DOHH2 (cell line): ENCODE data around the gene ICOS.

Experiments
- H3F3A ChIP-seq: fragments of 200-600 bp; sonication (generic), shearing (Covaris generic); 2 replicates; pipeline ENCODE4 v1.6.0; 2016; ENCODE audit warnings: antibody characterized with exemption, mild to moderate bottlenecking; ENCODE audit not compliant: control insufficient read depth, insufficient read depth
- H3K27ac ChIP-seq: fragments of 200-600 bp; sonication (generic); 2 replicates; pipeline ENCODE4 v1.5.1; 2014; ENCODE audit warnings: low read depth, mild to moderate bottlenecking, low read length, moderate library complexity
- H3K27me3 ChIP-seq: fragments of 200-600 bp; sonication (generic); 2 replicates; pipeline ENCODE4 v1.6.1; 2014; ENCODE audit warnings: mild to moderate bottlenecking, low read length, mixed read lengths; ENCODE audit not compliant: control insufficient read depth
- H3K36me3 ChIP-seq: fragments of 200-600 bp; sonication (generic); 2 replicates; pipeline ENCODE4 v1.6.1; 2014; ENCODE audit warnings: mild to moderate bottlenecking, low read length, moderate library complexity, mixed read lengths; ENCODE audit not compliant: control insufficient read depth
- H3K4me1 ChIP-seq: fragments of 200-600 bp; sonication (generic); 2 replicates; pipeline ENCODE4 v1.6.1; 2014; ENCODE audit warnings: mild to moderate bottlenecking, low read length, mixed read lengths; ENCODE audit not compliant: control insufficient read depth
- H3K4me2 ChIP-seq: fragments of 200-600 bp; sonication (generic); 2 replicates; pipeline ENCODE4 v1.6.0; 2014; ENCODE audit warnings: mild to moderate bottlenecking, low read length, moderate library complexity
- H3K4me3 ChIP-seq: fragments of 200-600 bp; sonication (generic); 2 replicates; pipeline ENCODE4 v1.5.1; 2014; ENCODE audit warnings: mild to moderate bottlenecking, low read length, mixed read lengths
- H3K79me2 ChIP-seq: fragments of 200-600 bp; sonication (generic); 2 replicates; pipeline ENCODE4 v1.6.1; 2014; ENCODE audit warnings: mild to moderate bottlenecking, low read length, mixed read lengths; ENCODE audit not compliant: control insufficient read depth
- H3K9me2 ChIP-seq: fragments of 200-600 bp; sonication (generic); replicated peaks from 2 replicates; pipeline ENCODE4 v1.6.1; 2014; ENCODE audit warnings: mild to moderate bottlenecking, low read length, mixed read lengths; ENCODE audit not compliant: control insufficient read depth
- H3K9me3 ChIP-seq: fragments of 200-600 bp; sonication (generic); 2 replicates; pipeline ENCODE4 v1.6.1; 2014; ENCODE audit warnings: antibody characterized with exemption, low read length, mixed read lengths; ENCODE audit not compliant: control insufficient read depth, insufficient read depth
- H4K20me1 ChIP-seq: fragments of 200-600 bp; sonication (generic); 2 replicates; pipeline ENCODE4 v1.6.0; 2014; ENCODE audit warnings: low read depth, mild to moderate bottlenecking, antibody characterized with exemption, low read length, moderate library complexity; ENCODE audit not compliant: control insufficient read depth, insufficient read depth
- CTCF ChIP-seq: fragments of 200-600 bp; sonication (generic); IDR thresholded peaks from one replicate; pipeline ENCODE4 v1.5.1; 2014; ENCODE audit warnings: antibody characterized with exemption, mild to moderate bottlenecking, low read depth, low read length; ENCODE audit not compliant: poor library complexity, severe bottlenecking
- EZH2phosphoT487 ChIP-seq: fragments of 200-600 bp; sonication (generic); IDR thresholded peaks from 2 replicates; pipeline ENCODE4 v1.6.1; 2017; ENCODE audit warnings: borderline replicate concordance, mild to moderate bottlenecking, antibody characterized with exemption, low read length, moderate library complexity, mixed read lengths

The ICOS gene

GRCh38 chr2:203918264-203918663 lies 18.3 kb upstream of the ICOS start:
- Histone ChIP-seq H3K79me2 (no peaks in the 10 kb centered on the region), H3K4me1 (no peaks in the 10 kb centered on the region), H3K27ac (no peak overlapping the region), H3K9me3 (no peaks in the 10 kb centered on the region), H3K4me2 (no peak overlapping the region), H3K36me3 (no peaks in the 10 kb centered on the region), H4K20me1 (no peaks in the 10 kb centered on the region), H3K9me2 (no peaks in the 10 kb centered on the region), H3F3A (no peaks in the 10 kb centered on the region), H3K4me3 (no peak overlapping the region), H3K27me3 (peaks cover 5% of the 10 kb centered on the region; the same call in 1 of the 2 replicates)
- TF ChIP-seq CTCF, result no peak
- TF ChIP-seq EZH2phosphoT487, result no peak

GRCh38 chr2:203918839-203919238 lies 17.7 kb upstream of the ICOS start:
- Histone ChIP-seq H4K20me1 (no peaks in the 10 kb centered on the region), H3K36me3 (no peaks in the 10 kb centered on the region), H3F3A (no peaks in the 10 kb centered on the region), H3K4me1 (no peaks in the 10 kb centered on the region), H3K9me2 (no peaks in the 10 kb centered on the region), H3K27ac (no peak overlapping the region), H3K79me2 (no peaks in the 10 kb centered on the region), H3K4me2 (no peak overlapping the region), H3K9me3 (no peaks in the 10 kb centered on the region), H3K4me3 (no peak overlapping the region), H3K27me3 (peaks cover 5% of the 10 kb centered on the region; the same call in 1 of the 2 replicates)
- TF ChIP-seq CTCF (no peak), EZH2phosphoT487 (no peak)

- H4K20me1 ChIP-seq, result no peaks in the 10 kb centered on the region
- H3K4me3 ChIP-seq, result no peak overlapping the region
- no peak overlapping the region for H3K27ac ChIP-seq
- H3K79me2 ChIP-seq, result no peaks in the 10 kb centered on the region
- no peaks in the 10 kb centered on the region for H3K27me3 ChIP-seq
- no peaks in the 10 kb centered on the region for H3K4me1 ChIP-seq
- no peaks in the 10 kb centered on the region for H3K36me3 ChIP-seq
- H3K9me3 ChIP-seq, result no peaks in the 10 kb centered on the region
- no peaks in the 10 kb centered on the region for H3F3A ChIP-seq
- H3K9me2 ChIP-seq, result no peaks in the 10 kb centered on the region
- H3K4me2 ChIP-seq, result no peak overlapping the region
- TF ChIP-seq EZH2phosphoT487 (no peak), CTCF (no peak)
Measured at GRCh38 chr2:203925512-203926158, 10.9 kb upstream of the ICOS start.
